ENCODE data around the gene CHCT1. TPM values are rescaled to one million over a fixed set of nuclear protein-coding genes. Genes with fewer than 3 reads are reported as not detected.
"Not testable (repeated sequence)": the region's sequence is repeated elsewhere in the genome, so short reads cannot be mapped to it uniquely, and the experiment has no call there.

The CHCT1 gene
- total RNA-seq, 2 donors from 2014 or later = not detected

DNA sequence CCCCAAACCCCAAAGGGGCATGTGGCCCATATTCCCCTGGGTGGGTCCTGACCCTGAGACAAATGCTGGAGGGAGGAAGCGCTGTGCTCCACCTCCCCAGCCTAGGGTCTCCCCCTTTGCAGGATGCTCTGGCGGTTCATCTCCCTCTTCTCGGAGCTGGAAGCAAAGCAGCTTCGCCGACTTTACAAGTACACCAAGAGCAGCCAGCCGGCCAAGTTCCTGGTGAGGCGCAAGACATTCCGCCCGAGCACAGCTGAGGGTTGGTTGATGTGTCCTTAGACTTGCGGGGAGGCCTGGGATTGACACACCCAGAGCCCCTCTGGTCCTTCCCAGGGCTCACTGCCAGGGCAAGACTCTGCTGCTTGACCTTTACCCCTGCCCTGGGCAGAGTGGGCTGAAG lies 4.3 kb downstream of the CHCT1 start:
- peaks cover 0 to 4% of the 10 kb centered on the region in 2 donors for H3K4me1 ChIP-seq (ENCODE audit: control insufficient read depth in 1 of 2, low read depth in 2 of 2)
- H3K36me3 ChIP-seq = no peaks in the 10 kb centered on the region
- H3K9me3 ChIP-seq = no peaks in the 10 kb centered on the region
- ATAC-seq (ENCODE audit: insufficient number of reproducible peaks, low FRiP score, low read depth) (no peak), DNase-seq (ENCODE audit: low spot score) (no peak)
- TF ChIP-seq, protein P1, sequence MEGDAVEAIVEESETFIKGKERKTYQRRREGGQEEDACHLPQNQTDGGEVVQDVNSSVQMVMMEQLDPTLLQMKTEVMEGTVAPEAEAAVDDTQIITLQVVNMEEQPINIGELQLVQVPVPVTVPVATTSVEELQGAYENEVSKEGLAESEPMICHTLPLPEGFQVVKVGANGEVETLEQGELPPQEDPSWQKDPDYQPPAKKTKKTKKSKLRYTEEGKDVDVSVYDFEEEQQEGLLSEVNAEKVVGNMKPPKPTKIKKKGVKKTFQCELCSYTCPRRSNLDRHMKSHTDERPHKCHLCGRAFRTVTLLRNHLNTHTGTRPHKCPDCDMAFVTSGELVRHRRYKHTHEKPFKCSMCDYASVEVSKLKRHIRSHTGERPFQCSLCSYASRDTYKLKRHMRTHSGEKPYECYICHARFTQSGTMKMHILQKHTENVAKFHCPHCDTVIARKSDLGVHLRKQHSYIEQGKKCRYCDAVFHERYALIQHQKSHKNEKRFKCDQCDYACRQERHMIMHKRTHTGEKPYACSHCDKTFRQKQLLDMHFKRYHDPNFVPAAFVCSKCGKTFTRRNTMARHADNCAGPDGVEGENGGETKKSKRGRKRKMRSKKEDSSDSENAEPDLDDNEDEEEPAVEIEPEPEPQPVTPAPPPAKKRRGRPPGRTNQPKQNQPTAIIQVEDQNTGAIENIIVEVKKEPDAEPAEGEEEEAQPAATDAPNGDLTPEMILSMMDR (IDR thresholded peaks at IDR 0.05) = no peak
- no peak overlapping the region for H3K4me3 ChIP-seq
- H3K27ac ChIP-seq = no peak overlapping the region
- H3K27me3 ChIP-seq (replicated peaks; ENCODE audit: insufficient read depth) = no peaks in the 10 kb centered on the region

DNA sequence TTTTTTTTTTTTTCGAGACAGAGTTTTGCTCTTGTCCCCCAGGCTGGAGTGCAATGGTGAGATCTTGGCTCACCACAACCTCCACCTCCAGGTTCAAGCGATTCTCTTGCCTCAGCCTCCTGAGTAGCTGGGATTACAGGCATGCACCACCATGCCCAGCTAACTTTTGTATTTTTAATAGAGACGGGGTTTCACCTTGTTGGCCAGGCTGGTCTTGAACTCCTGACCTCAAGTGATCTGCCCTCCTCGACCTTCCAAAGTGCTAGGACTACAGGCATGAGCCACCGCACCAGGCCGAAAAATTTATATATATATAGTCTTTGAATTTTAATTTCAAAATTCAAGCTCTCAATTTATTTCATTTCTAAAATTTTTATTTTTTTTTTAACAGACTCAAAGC lies 6.2 kb downstream of the CHCT1 start:
- not testable (repeated sequence) for ATAC-seq (ENCODE audit: insufficient number of reproducible peaks, low FRiP score, low read depth); H3K4me3 ChIP-seq; H3K4me1 ChIP-seq (ENCODE audit: control insufficient read depth in 1 of 2, low read depth in 2 of 2); H3K9me3 ChIP-seq; H3K36me3 ChIP-seq; DNase-seq (ENCODE audit: low spot score); H3K27me3 ChIP-seq (replicated peaks; ENCODE audit: insufficient read depth); H3K27ac ChIP-seq

DNA sequence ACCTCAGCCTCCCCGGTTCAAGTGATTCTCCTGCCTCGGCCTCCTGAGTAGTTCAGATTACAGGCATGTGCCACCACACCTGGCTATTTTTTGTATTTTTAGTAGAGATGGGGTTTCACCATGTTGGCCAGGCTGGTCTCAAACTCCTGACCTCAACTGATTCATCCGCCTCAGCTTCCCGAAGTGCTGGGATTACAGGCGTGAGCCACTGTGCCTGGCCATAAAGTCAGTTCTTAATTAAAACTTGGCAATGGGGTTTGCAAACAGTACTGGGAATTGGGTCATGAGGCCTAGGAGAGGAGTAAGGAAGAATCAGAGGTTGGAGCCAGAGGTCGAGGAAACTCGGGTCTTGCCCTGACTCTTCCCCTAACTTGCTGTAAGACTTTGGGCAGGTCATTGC lies 8.3 kb downstream of the CHCT1 start:
- H3K36me3 ChIP-seq; H3K9me3 ChIP-seq; H3K27me3 ChIP-seq (replicated peaks; ENCODE audit: insufficient read depth); ATAC-seq (ENCODE audit: insufficient number of reproducible peaks, low FRiP score, low read depth); DNase-seq (ENCODE audit: low spot score); H3K27ac ChIP-seq; H3K4me1 ChIP-seq (ENCODE audit: control insufficient read depth in 1 of 2, low read depth in 2 of 2); H3K4me3 ChIP-seq: not testable (repeated sequence)

DNA sequence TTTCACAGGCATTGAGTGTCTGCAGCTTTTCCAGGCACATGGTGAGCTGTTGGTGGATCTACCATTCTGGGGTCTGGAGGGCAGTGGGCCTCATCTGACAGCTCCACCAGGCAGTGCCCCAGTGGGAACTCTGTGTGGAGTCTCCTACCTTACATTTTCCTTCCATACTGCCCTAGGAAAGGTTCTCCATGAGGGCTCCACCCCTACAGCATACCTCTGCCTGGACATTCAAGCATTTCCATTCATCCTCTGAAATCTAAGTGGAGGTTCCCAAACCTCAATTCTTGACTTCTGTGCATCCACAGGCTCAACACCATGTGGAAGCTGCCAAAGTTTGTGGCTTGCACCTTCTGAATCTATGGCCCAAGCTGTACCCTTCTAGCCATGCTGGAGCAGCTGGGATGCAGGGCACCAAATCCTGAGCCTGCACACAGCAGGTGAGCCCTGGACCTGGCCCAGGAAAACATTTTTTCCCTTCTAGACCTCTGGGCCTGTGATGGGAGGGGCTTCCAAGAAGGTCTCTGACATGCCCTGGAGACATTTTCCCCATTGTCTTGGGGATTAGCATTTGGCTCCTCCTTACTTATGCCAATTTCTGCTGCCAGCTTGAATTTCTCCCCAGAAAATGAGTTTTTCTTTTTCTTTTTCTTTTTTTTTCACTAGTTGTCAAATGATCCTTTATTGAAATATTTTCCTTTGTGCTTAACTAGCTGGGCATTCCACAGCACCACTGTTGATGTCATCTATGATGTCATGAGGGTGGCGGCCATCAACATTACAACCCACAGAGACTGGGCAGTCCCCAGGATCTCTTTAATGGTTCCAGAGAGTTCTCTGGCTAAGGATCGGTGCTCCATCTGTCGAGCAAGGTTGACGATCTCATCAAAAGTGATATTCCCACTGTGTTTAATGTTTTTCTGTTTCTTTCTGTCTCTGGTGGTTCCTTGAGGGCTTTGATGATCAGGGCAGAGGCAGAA lies 11.0 kb downstream of the CHCT1 start:
- not testable (repeated sequence) for DNase-seq (ENCODE audit: low spot score); H3K4me3 ChIP-seq; ATAC-seq (ENCODE audit: insufficient number of reproducible peaks, low FRiP score, low read depth); H3K4me1 ChIP-seq (ENCODE audit: control insufficient read depth in 1 of 2, low read depth in 2 of 2); H3K36me3 ChIP-seq; H3K9me3 ChIP-seq; H3K27me3 ChIP-seq (replicated peaks; ENCODE audit: insufficient read depth); H3K27ac ChIP-seq

DNA sequence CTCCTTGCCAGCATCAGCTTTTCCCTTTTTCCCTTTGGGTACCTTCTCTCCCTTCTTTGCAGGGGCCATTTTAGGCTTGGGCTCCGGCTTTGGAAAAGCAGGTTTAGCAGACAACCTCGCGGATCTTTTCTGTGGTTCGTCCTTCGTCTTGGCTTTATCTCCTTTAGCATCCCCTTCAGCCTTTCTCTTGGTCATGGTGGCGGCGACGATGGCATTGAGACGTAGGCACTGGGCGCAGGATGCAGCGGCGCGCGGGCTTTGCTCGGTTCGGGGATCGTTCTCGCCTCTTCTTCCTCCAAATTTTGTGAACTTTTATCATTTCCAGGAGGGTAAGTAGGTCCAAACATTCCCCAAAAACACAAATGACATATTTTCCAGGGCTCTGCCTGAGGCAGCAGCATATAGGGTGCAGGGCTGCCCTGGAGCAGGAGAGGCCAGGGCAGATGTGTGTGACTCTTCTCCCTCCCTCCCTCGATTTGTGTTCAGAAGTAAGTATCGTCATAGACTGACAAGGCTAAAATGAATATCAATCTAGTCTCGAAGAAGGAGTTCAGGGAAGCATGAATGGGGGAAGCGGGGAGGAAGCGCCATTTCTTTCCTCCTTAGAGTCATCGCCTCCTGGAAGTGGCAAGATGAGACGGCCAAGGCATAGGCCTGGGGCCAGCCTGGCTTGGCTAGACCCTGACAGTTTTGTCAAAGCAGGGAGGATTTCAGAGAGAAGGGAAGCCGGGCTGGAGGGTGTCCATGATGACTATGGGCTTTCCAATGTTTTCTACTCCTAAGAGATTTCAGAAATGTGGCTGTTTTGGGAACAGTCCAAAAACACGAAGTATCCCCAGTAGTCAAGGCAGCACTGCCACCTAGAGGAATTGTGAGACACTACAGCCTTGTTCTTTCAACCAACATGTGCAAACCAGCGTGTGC lies 13.2 kb downstream of the CHCT1 start:
- peak overlapping the region; percentile 5 to 54 for H3K27ac ChIP-seq
- DNase-seq (ENCODE audit: low spot score) (peak; percentile 59), ATAC-seq (ENCODE audit: insufficient number of reproducible peaks, low FRiP score, low read depth) (peak; percentile 81)
- peaks cover 0 to 7% of the 10 kb centered on the region in 2 donors for H3K4me1 ChIP-seq (ENCODE audit: control insufficient read depth in 1 of 2, low read depth in 2 of 2)
- H3K9me3 ChIP-seq = no peaks in the 10 kb centered on the region
- peak overlapping the region; percentile 59 for H3K4me3 ChIP-seq
- TF ChIP-seq, protein P1 (IDR thresholded peaks at IDR 0.05) = peak; percentile 89
- no peaks in the 10 kb centered on the region for H3K27me3 ChIP-seq (replicated peaks; ENCODE audit: insufficient read depth)
- H3K36me3 ChIP-seq = no peaks in the 10 kb centered on the region

DNA sequence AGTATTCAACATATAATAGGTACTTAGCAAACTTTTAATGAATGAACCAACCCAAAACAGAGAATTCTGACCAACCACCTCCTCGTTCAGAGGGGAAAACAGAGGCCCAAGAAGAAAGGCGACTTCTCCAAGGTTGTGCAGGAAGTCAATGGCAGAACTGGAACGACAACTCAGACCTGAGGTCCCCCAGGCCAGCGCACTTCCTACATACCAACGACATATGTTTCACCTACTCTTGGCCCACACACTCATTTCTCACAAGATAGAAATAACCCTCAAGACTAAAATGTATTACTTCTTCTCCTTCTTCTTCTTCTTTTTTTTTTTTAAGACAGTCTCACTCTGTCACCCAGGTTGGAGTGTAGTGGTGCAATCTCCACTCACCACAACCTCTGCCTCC lies 14.4 kb downstream of the CHCT1 start:
- no peaks in the 10 kb centered on the region for H3K27me3 ChIP-seq (replicated peaks; ENCODE audit: insufficient read depth)
- no peak for DNase-seq (ENCODE audit: low spot score)
- no peak overlapping the region for H3K27ac ChIP-seq
- H3K9me3 ChIP-seq = no peaks in the 10 kb centered on the region
- peaks cover 0 to 7% of the 10 kb centered on the region in 2 donors for H3K4me1 ChIP-seq (ENCODE audit: control insufficient read depth in 1 of 2, low read depth in 2 of 2)
- H3K36me3 ChIP-seq = no peaks in the 10 kb centered on the region
- H3K4me3 ChIP-seq = no peak overlapping the region
- ATAC-seq (ENCODE audit: insufficient number of reproducible peaks, low FRiP score, low read depth) = no peak
- TF ChIP-seq, protein P1 (IDR thresholded peaks at IDR 0.05) = no peak
